ENCODE data around the gene KRTAP4-16. TPM values are rescaled to one million over a fixed set of nuclear protein-coding genes. Genes with fewer than 3 reads are reported as not detected.
"Not testable (repeated sequence)": the region's sequence is repeated elsewhere in the genome, so short reads cannot be mapped to it uniquely, and the experiment has no call there.

Gene KRTAP4-16
- not detected for total RNA-seq

- Histone ChIP-seq H3K27ac (no peak within 1 kb of the TSS), H3K4me1 (no peaks in the 10 kb centered on the region), H3K4me3 (no peak within 1 kb of the TSS), H3K9me3 (no peaks in the 10 kb centered on the region), H3K36me3 (no peaks in the 10 kb centered on the region), H3K27me3 (no peaks in the 10 kb centered on the region)
- no peak for DNase-seq
- TF ChIP-seq CTCF (IDR thresholded peaks at IDR 0.05): no peak
- no peak for TF ChIP-seq POLR2A (IDR thresholded peaks at IDR 0.05)
These were observed at the start of gene KRTAP4-16 for GRCh38 chr17:41101586-41102259. Gene KRTAP4-16 (minus strand): TSS chr17:41102209. CDS start chr17:41102209, 0 bp downstream.

GRCh38 chr17:41151525-41151924 is 49.5 kb upstream of the KRTAP4-16 start:
- Histone ChIP-seq H3K27ac (no peak overlapping the region), H3K9me3 (no peaks in the 10 kb centered on the region), H3K27me3 (no peaks in the 10 kb centered on the region), H3K4me3 (no peak overlapping the region), H3K36me3 (no peaks in the 10 kb centered on the region), H3K4me1 (no peaks in the 10 kb centered on the region)
- no peak for TF ChIP-seq CTCF (IDR thresholded peaks at IDR 0.05)
- no peak for TF ChIP-seq POLR2A (IDR thresholded peaks at IDR 0.05)
- DNase-seq: no peak

- Histone ChIP-seq H3K27me3 (no peaks in the 10 kb centered on the region), H3K4me3 (no peak overlapping the region), H3K27ac (no peak overlapping the region), H3K9me3 (no peaks in the 10 kb centered on the region), H3K4me1 (no peaks in the 10 kb centered on the region), H3K36me3 (no peaks in the 10 kb centered on the region)
- no peak for TF ChIP-seq CTCF (IDR thresholded peaks at IDR 0.05)
- TF ChIP-seq POLR2A (IDR thresholded peaks at IDR 0.05): no peak
- DNase-seq: no peak
These were observed 48.0 kb upstream of the KRTAP4-16 start for GRCh38 chr17:41150026-41150425.

- Histone ChIP-seq H3K27ac (no peak within 1 kb of the TSS), H3K4me1 (no peaks in the 10 kb centered on the region), H3K36me3 (no peaks in the 10 kb centered on the region), H3K9me3 (no peaks in the 10 kb centered on the region), H3K4me3 (no peak within 1 kb of the TSS), H3K27me3 (no peaks in the 10 kb centered on the region)
- TF ChIP-seq CTCF (IDR thresholded peaks at IDR 0.05): no peak
- no peak for TF ChIP-seq POLR2A (IDR thresholded peaks at IDR 0.05)
- no peak for DNase-seq
These were observed 47.6 kb upstream of the KRTAP4-16 start, which contains the start of gene KRTAP4-5 for GRCh38 chr17:41149652-41149985. Gene KRTAP4-5 (minus strand): TSS chr17:41149825. CDS start chr17:41149767, 58 bp downstream.

GRCh38 chr17:41148971-41149651 is 47.1 kb upstream of the KRTAP4-16 start:
- not testable (repeated sequence) for DNase-seq, H3K4me3 ChIP-seq, H3K27me3 ChIP-seq, H3K9me3 ChIP-seq, H3K4me1 ChIP-seq, H3K27ac ChIP-seq, H3K36me3 ChIP-seq

- Histone ChIP-seq H3K36me3 (no peaks in the 10 kb centered on the region), H3K27me3 (no peaks in the 10 kb centered on the region), H3K27ac (no peak overlapping the region), H3K4me1 (no peaks in the 10 kb centered on the region), H3K4me3 (no peak overlapping the region), H3K9me3 (peaks cover 0 to 5% (median 1%) of the 10 kb centered on the region in 4 donors)
- DNase-seq: no peak
- TF ChIP-seq POLR2A (IDR thresholded peaks at IDR 0.05) (no peak), CTCF (IDR thresholded peaks at IDR 0.05) (no peak)
These were observed 45.7 kb upstream of the KRTAP4-16 start for GRCh38 chr17:41147531-41148204.
